ENCODE data around the gene AFMID. TPM values are rescaled to one million over a fixed set of nuclear protein-coding genes. Genes with fewer than 3 reads are reported as not detected.

Gene AFMID
- total RNA-seq, 4 donors from 2014 or later, result 33.7 to 82.4 (median 60.4) TPM

- Histone ChIP-seq H3K27me3 (peaks cover 48% of the 10 kb centered on the region), H3K4me3 (no peak overlapping the region), H3K36me3 (no peaks in the 10 kb centered on the region), H3K4me1 (peaks cover 0 to 3% (median 0%) of the 10 kb centered on the region in 4 donors), H3K9me3 (no peaks in the 10 kb centered on the region), H3K27ac (no peak overlapping the region)
- intact Hi-C loops (cut with DNase I; ENCODE audit: low total_unique reads) (no loop called here), in situ Hi-C loops (cut with MboI; ENCODE audit: low pct_ligation_motif_present in 1 of 4, low pct_unique_long_range_greater_than_20kb in 1 of 4, low sequenced_read_pairs in 3 of 4) (no loop called here)
- TF ChIP-seq CTCF (IDR thresholded peaks at IDR 0.05), result no peak
- TF ChIP-seq POLR2AphosphoS5 (IDR thresholded peaks at IDR 0.05), result no peak
- TF ChIP-seq POLR2A (IDR thresholded peaks at IDR 0.05), result no peak
- no peak for TF ChIP-seq EP300 (IDR thresholded peaks at IDR 0.05; ENCODE audit: low read depth)
- DNase-seq, result no peak
- 25 to 40% methylated on average over 10 to 13 of the region's 13 CpGs for WGBS, 2 donors (ENCODE audit: low coverage in 1 of 2)
Measured at GRCh38 chr17:78230252-78230962, 43.2 kb downstream of the AFMID start.

GRCh38 chr17:78230996-78231935, 44.1 kb downstream of the AFMID start, which contains the start of gene TMEM235:
Gene TMEM235 (plus strand): TSS chr17:78231631. CDS start chr17:78232024, 393 bp downstream.
- no peak for TF ChIP-seq CTCF (IDR thresholded peaks at IDR 0.05)
- no peak for TF ChIP-seq POLR2AphosphoS5 (IDR thresholded peaks at IDR 0.05)
- no peaks in the 10 kb centered on the region for H3K36me3 ChIP-seq
- in situ Hi-C loops (cut with MboI; ENCODE audit: low pct_ligation_motif_present in 1 of 4, low pct_unique_long_range_greater_than_20kb in 1 of 4, low sequenced_read_pairs in 3 of 4) (no loop called here), intact Hi-C loops (cut with DNase I; ENCODE audit: low total_unique reads) (no loop called here)
- peaks cover 48% of the 10 kb centered on the region for H3K27me3 ChIP-seq
- peaks cover 0 to 3% (median 0%) of the 10 kb centered on the region in 4 donors for H3K4me1 ChIP-seq
- H3K9me3 ChIP-seq, result no peaks in the 10 kb centered on the region
- DNase-seq, result no peak
- 7 to 43% methylated on average over 3 to 39 of the region's 52 CpGs for WGBS, 2 donors (ENCODE audit: low coverage in 1 of 2)
- H3K4me3 ChIP-seq, result no peak within 1 kb of the TSS
- no peak within 1 kb of the TSS for H3K27ac ChIP-seq

GRCh38 chr17:78231991-78232858, 45.1 kb downstream of the AFMID start:
- Histone ChIP-seq H3K4me3 (no peak overlapping the region), H3K27ac (no peak overlapping the region), H3K4me1 (no peaks in the 10 kb centered on the region), H3K9me3 (no peaks in the 10 kb centered on the region), H3K27me3 (peaks cover 48% of the 10 kb centered on the region), H3K36me3 (no peaks in the 10 kb centered on the region)
- WGBS, 2 donors (ENCODE audit: low coverage in 1 of 2), result 23% methylated on average over 33 of the region's 55 CpGs; no CpG with 5 or more reads in 1 of the 2 donors
- intact Hi-C loops (cut with DNase I; ENCODE audit: low total_unique reads), result no loop called here
- in situ Hi-C loops (cut with MboI; ENCODE audit: low pct_ligation_motif_present in 1 of 4, low pct_unique_long_range_greater_than_20kb in 1 of 4, low sequenced_read_pairs in 3 of 4), result no loop called here
- TF ChIP-seq CTCF (IDR thresholded peaks at IDR 0.05) (no peak), POLR2A (IDR thresholded peaks at IDR 0.05) (no peak), EP300 (IDR thresholded peaks at IDR 0.05; ENCODE audit: low read depth) (no peak), POLR2AphosphoS5 (IDR thresholded peaks at IDR 0.05) (no peak)
- no peak for DNase-seq
